ENCODE data around the gene CUEDC1. TPM values are rescaled to one million over a fixed set of nuclear protein-coding genes. Genes with fewer than 3 reads are reported as not detected.
A peak's percentile ranks its signal among the peaks of the same experiment; 100 is the strongest.

Gene CUEDC1
- total and polyA plus RNA-seq, 9 of the 15 experiments (the other 6 are each of a cell fraction or from before 2014, with no cell fraction given) = 0.20 to 4.1 (median 1.6) TPM; not detected in 1

DNA sequence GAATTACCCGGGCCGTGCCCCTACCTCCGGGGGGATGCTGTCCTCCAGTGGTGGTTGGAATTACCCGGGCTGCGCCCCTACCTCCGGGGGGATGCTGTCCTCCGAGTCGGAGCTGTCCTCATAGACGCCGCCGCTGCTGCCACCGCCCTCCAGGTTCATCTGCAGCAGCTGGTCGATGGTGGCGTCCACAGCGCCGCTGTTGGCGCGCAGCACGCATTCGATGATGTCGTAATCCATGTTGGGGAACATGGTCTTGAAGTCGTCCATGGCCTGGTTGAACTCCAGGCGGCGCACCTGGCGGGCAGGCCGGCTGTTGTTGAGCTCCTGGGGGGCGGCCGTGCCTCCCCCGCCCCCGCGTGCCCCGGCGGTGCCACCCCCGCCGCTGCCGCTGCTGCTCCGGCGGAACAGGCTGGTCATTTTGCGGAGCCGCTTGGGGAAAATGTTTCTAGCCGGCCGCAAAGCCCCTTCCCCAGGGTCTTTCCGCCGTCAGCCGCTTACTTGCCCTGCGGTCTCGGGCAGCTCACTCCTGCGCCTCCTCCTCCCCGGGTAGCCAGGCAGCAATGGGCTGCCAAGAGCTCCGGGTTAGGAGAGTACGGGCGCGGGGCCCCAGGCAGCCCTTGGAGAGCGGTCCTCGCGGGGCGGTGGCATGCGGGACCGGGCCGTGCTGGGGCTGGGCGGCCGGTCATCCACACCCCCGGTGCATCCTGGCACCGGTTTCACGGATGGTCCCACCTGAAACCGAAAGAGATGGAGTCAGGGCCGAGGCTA, 69.9 kb downstream of the CUEDC1 start:
- ChIA-PET CTCF (ENCODE audit: low intra/inter-chr PET ratio) (interaction anchor here (0.8 kb wide), 1 partner anchor 28 kb away, joined by 3 read pairs; no protein-coding TSS in a partner anchor), POLR2A (interaction anchor here (0.6 kb wide), 2 partner anchors 30 to 368 kb away, joined by 3 read pairs; no protein-coding TSS in a partner anchor)
- H3K4me1 ChIP-seq (replicated peaks in 1 of 2; ENCODE audit: control insufficient read depth in 2 of 2, insufficient read depth in 2 of 2, low read length in 2 of 2) = peaks cover 0 to 8% of the 10 kb centered on the region in 2 experiments; a peak in 2 of 5 replicates
- DNase-seq (ENCODE audit: extremely low read depth in 1 of 4, low spot score in 3 of 4) (no peak), ATAC-seq (no peak), FAIRE-seq (no peak)
- no peak overlapping the region for H3K4me2 ChIP-seq (ENCODE audit: insufficient read depth, low read length)
- H3K36me3 ChIP-seq (ENCODE audit: control insufficient read depth, insufficient read depth, low read length) = no peaks in the 10 kb centered on the region
- 48% methylated on average over 38 of the region's 67 CpGs for WGBS (ENCODE audit: insufficient coverage, low coverage, missing lambda C conversion rate)
- no peaks in the 10 kb centered on the region for H4K20me1 ChIP-seq (replicated peaks; ENCODE audit: control insufficient read depth, insufficient read depth, low read length)
- no peak overlapping the region for H3K9ac ChIP-seq (ENCODE audit: insufficient read depth in 1 of 2, low read depth in 2 of 2, low read length in 2 of 2)
- H3K27me3 ChIP-seq (ENCODE audit: control insufficient read depth in 2 of 2, insufficient read depth in 2 of 2, low read length in 2 of 2) = peaks cover 34 to 80% of the 10 kb centered on the region in 2 experiments
- intact Hi-C loops (cut with micrococcal nuclease) = no loop called here
- peaks cover 4% of the 10 kb centered on the region for H3K9me1 ChIP-seq (ENCODE audit: control insufficient read depth, insufficient read depth, low read length)
- no peak overlapping the region for H3K4me3 ChIP-seq
- H2AFZ ChIP-seq (ENCODE audit: low read depth, low read length) = no peak overlapping the region
- no peaks in the 10 kb centered on the region for H3K79me2 ChIP-seq (ENCODE audit: control insufficient read depth, insufficient read depth, low read length)
- BruUV-seq (replicated peaks) = no TSS peak
- no peak overlapping the region for H3K27ac ChIP-seq (ENCODE audit: extremely low read depth, low read depth, low read length)
- in situ Hi-C loops (cut with MboI) = no loop called here
- no peaks in the 10 kb centered on the region for H3K9me3 ChIP-seq (replicated peaks; ENCODE audit: control insufficient read depth, insufficient read depth, low read depth, low read length)
- peak; percentile 42; the same call in 1 of the 2 replicates for TF ChIP-seq CEBPB (tag; IDR thresholded peaks at IDR 0.05)
- TF ChIP-seq ARID2 (IDR thresholded peaks at IDR 0.05) = no peak
- TF ChIP-seq, protein P1, sequence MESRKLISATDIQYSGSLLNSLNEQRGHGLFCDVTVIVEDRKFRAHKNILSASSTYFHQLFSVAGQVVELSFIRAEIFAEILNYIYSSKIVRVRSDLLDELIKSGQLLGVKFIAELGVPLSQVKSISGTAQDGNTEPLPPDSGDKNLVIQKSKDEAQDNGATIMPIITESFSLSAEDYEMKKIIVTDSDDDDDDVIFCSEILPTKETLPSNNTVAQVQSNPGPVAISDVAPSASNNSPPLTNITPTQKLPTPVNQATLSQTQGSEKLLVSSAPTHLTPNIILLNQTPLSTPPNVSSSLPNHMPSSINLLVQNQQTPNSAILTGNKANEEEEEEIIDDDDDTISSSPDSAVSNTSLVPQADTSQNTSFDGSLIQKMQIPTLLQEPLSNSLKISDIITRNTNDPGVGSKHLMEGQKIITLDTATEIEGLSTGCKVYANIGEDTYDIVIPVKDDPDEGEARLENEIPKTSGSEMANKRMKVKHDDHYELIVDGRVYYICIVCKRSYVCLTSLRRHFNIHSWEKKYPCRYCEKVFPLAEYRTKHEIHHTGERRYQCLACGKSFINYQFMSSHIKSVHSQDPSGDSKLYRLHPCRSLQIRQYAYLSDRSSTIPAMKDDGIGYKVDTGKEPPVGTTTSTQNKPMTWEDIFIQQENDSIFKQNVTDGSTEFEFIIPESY (CRISPR knock-in tag; IDR thresholded peaks at IDR 0.05) = 0 out of 2 replicates have a peak, but pooled peaks have one; percentile 10
- TF ChIP-seq, protein P2, sequence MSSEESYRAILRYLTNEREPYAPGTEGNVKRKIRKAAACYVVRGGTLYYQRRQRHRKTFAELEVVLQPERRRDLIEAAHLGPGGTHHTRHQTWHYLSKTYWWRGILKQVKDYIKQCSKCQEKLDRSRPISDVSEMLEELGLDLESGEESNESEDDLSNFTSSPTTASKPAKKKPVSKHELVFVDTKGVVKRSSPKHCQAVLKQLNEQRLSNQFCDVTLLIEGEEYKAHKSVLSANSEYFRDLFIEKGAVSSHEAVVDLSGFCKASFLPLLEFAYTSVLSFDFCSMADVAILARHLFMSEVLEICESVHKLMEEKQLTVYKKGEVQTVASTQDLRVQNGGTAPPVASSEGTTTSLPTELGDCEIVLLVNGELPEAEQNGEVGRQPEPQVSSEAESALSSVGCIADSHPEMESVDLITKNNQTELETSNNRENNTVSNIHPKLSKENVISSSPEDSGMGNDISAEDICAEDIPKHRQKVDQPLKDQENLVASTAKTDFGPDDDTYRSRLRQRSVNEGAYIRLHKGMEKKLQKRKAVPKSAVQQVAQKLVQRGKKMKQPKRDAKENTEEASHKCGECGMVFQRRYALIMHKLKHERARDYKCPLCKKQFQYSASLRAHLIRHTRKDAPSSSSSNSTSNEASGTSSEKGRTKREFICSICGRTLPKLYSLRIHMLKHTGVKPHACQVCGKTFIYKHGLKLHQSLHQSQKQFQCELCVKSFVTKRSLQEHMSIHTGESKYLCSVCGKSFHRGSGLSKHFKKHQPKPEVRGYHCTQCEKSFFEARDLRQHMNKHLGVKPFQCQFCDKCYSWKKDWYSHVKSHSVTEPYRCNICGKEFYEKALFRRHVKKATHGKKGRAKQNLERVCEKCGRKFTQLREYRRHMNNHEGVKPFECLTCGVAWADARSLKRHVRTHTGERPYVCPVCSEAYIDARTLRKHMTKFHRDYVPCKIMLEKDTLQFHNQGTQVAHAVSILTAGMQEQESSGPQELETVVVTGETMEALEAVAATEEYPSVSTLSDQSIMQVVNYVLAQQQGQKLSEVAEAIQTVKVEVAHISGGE (CRISPR knock-in tag; IDR thresholded peaks at IDR 0.05) = 0 out of 6 replicates have a peak, but pooled peaks of 1 of the 3 experiments have one; percentile 2
- TF ChIP-seq ZZZ3 (IDR thresholded peaks at IDR 0.05) = no peak
- no peak for TF ChIP-seq CBX3 (IDR thresholded peaks at IDR 0.05; ENCODE audit: borderline replicate concordance in 1 of 2, low read length in 2 of 2)
- TF ChIP-seq, protein P3, sequence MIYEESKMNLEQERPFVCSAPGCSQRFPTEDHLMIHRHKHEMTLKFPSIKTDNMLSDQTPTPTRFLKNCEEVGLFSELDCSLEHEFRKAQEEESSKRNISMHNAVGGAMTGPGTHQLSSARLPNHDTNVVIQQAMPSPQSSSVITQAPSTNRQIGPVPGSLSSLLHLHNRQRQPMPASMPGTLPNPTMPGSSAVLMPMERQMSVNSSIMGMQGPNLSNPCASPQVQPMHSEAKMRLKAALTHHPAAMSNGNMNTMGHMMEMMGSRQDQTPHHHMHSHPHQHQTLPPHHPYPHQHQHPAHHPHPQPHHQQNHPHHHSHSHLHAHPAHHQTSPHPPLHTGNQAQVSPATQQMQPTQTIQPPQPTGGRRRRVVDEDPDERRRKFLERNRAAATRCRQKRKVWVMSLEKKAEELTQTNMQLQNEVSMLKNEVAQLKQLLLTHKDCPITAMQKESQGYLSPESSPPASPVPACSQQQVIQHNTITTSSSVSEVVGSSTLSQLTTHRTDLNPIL (CRISPR knock-in tag; IDR thresholded peaks at IDR 0.05) = no peak
